SK-N-MC (cell line): ENCODE measurements around the gene TLR9.
A peak's percentile ranks its signal among the peaks of the same experiment; 100 is the strongest.

Experiments
- DNase-seq: peaks from one replicate; pipeline ENCODE4 v3.0.0-alpha.2; 2011; ENCODE audit warnings: low read depth, low spot score
- H3K27ac ChIP-seq: fragments of 200-600 bp; sonication (generic); 2 replicates; pipeline ENCODE4 v1.5.1; 2016; ENCODE audit warnings: mixed run types
- H3K36me3 ChIP-seq: fragments of 200-600 bp; sonication (generic); 2 replicates; pipeline ENCODE4 v1.6.1; 2017; ENCODE audit warnings: antibody characterized with exemption, low read length, mixed read lengths; ENCODE audit not compliant: insufficient read depth
- H3K4me3 ChIP-seq: fragments of 200-600 bp; sonication (generic); 2 replicates; pipeline ENCODE4 v1.5.1; 2016
- H3K9ac ChIP-seq: fragments of 200-600 bp; sonication (generic); 2 replicates; pipeline ENCODE4 v1.8.0; 2017; ENCODE audit warnings: mixed run types, mixed read lengths; ENCODE audit not compliant: insufficient read length
- H3K9me3 ChIP-seq: fragments of 200-600 bp; sonication (generic); 2 replicates; pipeline ENCODE4 v1.6.1; 2017; ENCODE audit warnings: low read depth, mild to moderate bottlenecking, antibody characterized with exemption, low read length, moderate library complexity, mixed read lengths
- EZH2 ChIP-seq: fragments of 200-600 bp; sonication (generic); IDR thresholded peaks from one replicate; pipeline ENCODE4 v1.6.1; 2017; ENCODE audit warnings: antibody characterized with exemption
- FOXP2 ChIP-seq: optimal IDR thresholded peaks from 2 replicates; pipeline ENCODE3; 2011; ENCODE audit warnings: mild to moderate bottlenecking, moderate library complexity; ENCODE audit not compliant: insufficient read depth; ENCODE audit errors: extremely low read length, control extremely low read depth
- POLR2AphosphoS5 ChIP-seq: IDR thresholded peaks from 2 replicates; pipeline ENCODE4 v1.6.1; 2012; ENCODE audit warnings: mild to moderate bottlenecking, low read depth, low read length, borderline replicate concordance

TLR9 gene

GRCh38 chr3:52262447-52262846, 37.0 kb upstream of the TLR9 start:
- no peak overlapping the region for H3K27ac ChIP-seq
- H3K9ac ChIP-seq, result no peak overlapping the region
- TF ChIP-seq EZH2 (no peak), FOXP2 (no peak), POLR2AphosphoS5 (no peak)
- H3K36me3 ChIP-seq, result peaks cover 89% of the 10 kb centered on the region
- DNase-seq, result no peak
- no peaks in the 10 kb centered on the region for H3K9me3 ChIP-seq
- no peak overlapping the region for H3K4me3 ChIP-seq

- Histone ChIP-seq H3K4me3 (no peak overlapping the region), H3K36me3 (peaks cover 86% of the 10 kb centered on the region), H3K9ac (no peak overlapping the region), H3K9me3 (no peaks in the 10 kb centered on the region), H3K27ac (no peak overlapping the region)
- no peak for DNase-seq
- TF ChIP-seq POLR2AphosphoS5 (no peak), EZH2 (no peak), FOXP2 (no peak)
Observed at GRCh38 chr3:52259448-52259847, 34.0 kb upstream of the TLR9 start.

DNA sequence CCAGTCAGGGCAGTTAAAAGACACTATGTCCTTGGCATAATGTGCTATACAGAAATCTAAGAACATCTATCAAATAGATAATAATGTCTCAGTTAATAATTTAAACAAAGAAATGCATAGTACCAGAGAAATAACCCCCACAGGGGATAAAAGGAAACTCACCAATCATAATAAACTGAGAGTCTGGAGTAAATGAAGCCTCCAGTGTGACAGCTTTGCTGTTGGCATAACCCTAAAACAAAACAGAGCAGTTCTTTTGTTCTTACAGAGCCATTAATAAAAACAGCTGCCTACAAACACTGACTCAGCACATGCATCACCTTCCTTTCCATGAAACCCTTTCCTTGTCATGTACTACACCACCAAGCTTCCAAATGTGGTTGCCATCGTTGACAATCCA, 33.6 kb upstream of the TLR9 start:
- Histone ChIP-seq H3K9me3 (no peaks in the 10 kb centered on the region), H3K36me3 (peaks cover 86% of the 10 kb centered on the region), H3K9ac (no peak overlapping the region), H3K4me3 (no peak overlapping the region), H3K27ac (no peak overlapping the region)
- TF ChIP-seq FOXP2 (no peak), POLR2AphosphoS5 (no peak), EZH2 (no peak)
- no peak for DNase-seq

GRCh38 chr3:52257911-52258310, 32.5 kb upstream of the TLR9 start:
- no peak overlapping the region for H3K27ac ChIP-seq
- no peak overlapping the region for H3K9ac ChIP-seq
- peaks cover 81% of the 10 kb centered on the region for H3K36me3 ChIP-seq
- no peaks in the 10 kb centered on the region for H3K9me3 ChIP-seq
- TF ChIP-seq FOXP2, result no peak
- TF ChIP-seq POLR2AphosphoS5, result no peak
- TF ChIP-seq EZH2, result no peak
- H3K4me3 ChIP-seq, result no peak overlapping the region
- DNase-seq, result no peak

- Histone ChIP-seq H3K4me3 (no peak overlapping the region), H3K9ac (no peak overlapping the region)
- no peak for DNase-seq
Observed at GRCh38 chr3:52256622-52257021, 31.2 kb upstream of the TLR9 start.

DNA sequence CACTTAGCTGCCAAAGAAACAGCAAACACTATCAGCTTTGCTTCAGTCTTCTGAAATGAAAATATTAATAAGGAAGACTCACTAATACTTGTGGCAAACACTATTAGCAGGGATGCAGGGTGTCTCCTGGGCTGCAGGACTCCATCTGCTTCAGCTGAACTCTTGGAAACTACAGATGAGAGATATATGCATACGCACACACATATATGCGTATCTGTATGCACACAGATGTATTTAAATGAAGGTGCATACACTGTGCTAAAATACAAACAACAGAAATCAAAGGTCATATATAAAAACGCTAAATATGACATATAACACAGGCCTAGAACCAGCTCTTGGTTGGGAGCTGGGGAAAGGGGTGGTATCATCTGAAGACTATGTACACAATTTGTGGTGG, 30.7 kb upstream of the TLR9 start:
- H3K9me3 ChIP-seq, result no peaks in the 10 kb centered on the region
- no peak for DNase-seq
- H3K9ac ChIP-seq, result no peak overlapping the region
- H3K4me3 ChIP-seq, result no peak overlapping the region
- no peak overlapping the region for H3K27ac ChIP-seq
- TF ChIP-seq EZH2 (no peak), FOXP2 (no peak), POLR2AphosphoS5 (no peak)
- H3K36me3 ChIP-seq, result peaks cover 65% of the 10 kb centered on the region

More at GRCh38 chr3:52256622-52257021, 31.2 kb upstream of the TLR9 start:
- TF ChIP-seq POLR2AphosphoS5, result no peak
- no peak for TF ChIP-seq FOXP2
- TF ChIP-seq EZH2, result no peak
- Histone ChIP-seq H3K27ac (no peak overlapping the region), H3K9me3 (no peaks in the 10 kb centered on the region), H3K36me3 (peaks cover 70% of the 10 kb centered on the region)

DNA sequence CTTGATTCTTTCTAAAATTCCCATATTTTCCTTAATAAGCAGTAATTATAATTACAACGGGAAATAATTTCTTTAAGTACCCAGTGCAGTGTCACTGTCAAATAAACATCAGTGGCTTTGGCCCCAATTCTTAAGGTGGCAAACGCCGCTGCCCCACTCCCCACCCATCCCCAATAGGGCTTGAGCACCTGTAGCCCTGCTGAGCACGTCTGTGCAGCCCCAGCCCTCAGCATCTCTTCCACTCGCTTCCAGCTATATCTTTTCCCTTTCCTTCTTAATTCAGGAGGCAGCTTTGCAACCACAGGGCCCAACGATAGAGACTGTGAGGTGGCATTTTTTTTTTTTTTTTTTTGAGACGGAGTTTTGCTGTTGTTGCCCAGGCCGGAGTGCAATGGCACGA, 29.2 kb upstream of the TLR9 start:
- peaks cover 51% of the 10 kb centered on the region for H3K36me3 ChIP-seq
- no peak for TF ChIP-seq FOXP2
- no peak for TF ChIP-seq POLR2AphosphoS5
- no peak for TF ChIP-seq EZH2
- no peaks in the 10 kb centered on the region for H3K9me3 ChIP-seq
- no peak for DNase-seq
- no peak overlapping the region for H3K9ac ChIP-seq
- no peak overlapping the region for H3K4me3 ChIP-seq
- H3K27ac ChIP-seq, result no peak overlapping the region

GRCh38 chr3:52253314-52254304, 28.2 kb upstream of the TLR9 start:
- peaks cover 41% of the 10 kb centered on the region for H3K36me3 ChIP-seq

More at GRCh38 chr3:52253314-52254304, 28.2 kb upstream of the TLR9 start:
- no peak for DNase-seq
- H3K27ac ChIP-seq, result no peak overlapping the region
- TF ChIP-seq FOXP2 (no peak), POLR2AphosphoS5 (0 out of 2 replicates have a peak, but pooled peaks have one; percentile 13), EZH2 (no peak)
- no peak overlapping the region for H3K4me3 ChIP-seq
- no peak overlapping the region for H3K9ac ChIP-seq
- no peaks in the 10 kb centered on the region for H3K9me3 ChIP-seq
